Mesothelial cell of epicardium (in vitro differentiated cells): ENCODE data around the gene RBBP8. TPM values are rescaled to one million over a fixed set of nuclear protein-coding genes. Genes with fewer than 3 reads are reported as not detected.

Source experiments
- DNase-seq, 2 experiments: peaks; one replicate each; pipeline ENCODE4 v3.0.0; 2021; ENCODE audit warnings: low spot score in 2 of 2; ENCODE audit not compliant: unreplicated experiment in 2 of 2
- H3K27ac Mint-ChIP-seq: 2 replicates; pipeline ENCODE4 v1.8.0; 2021; ENCODE audit warnings: mixed read lengths
- H3K27me3 Mint-ChIP-seq: 2 replicates; pipeline ENCODE4 v1.8.0; 2021; ENCODE audit warnings: low read depth, mixed read lengths
- H3K36me3 Mint-ChIP-seq: 2 replicates; pipeline ENCODE4 v1.8.0; 2021; ENCODE audit warnings: mixed read lengths
- H3K4me1 Mint-ChIP-seq: 2 replicates; pipeline ENCODE4 v1.8.0; 2021; ENCODE audit warnings: mixed read lengths
- H3K4me3 Mint-ChIP-seq: 2 replicates; pipeline ENCODE4 v1.8.0; 2021; ENCODE audit warnings: mild to moderate bottlenecking, moderate library complexity, mixed read lengths
- H3K9me3 Mint-ChIP-seq: 2 replicates; pipeline ENCODE4 v1.8.0; 2021; ENCODE audit warnings: mixed read lengths
- CTCF ChIP-seq: fragments of 200-600 bp; sonication (generic); IDR thresholded peaks from one replicate; pipeline ENCODE4 v1.5.0; 2021; ENCODE audit warnings: antibody characterized with exemption; ENCODE audit not compliant: unreplicated experiment
- total RNA-seq: library from RNA; stranded (reverse); gene quantifications from 3 replicates; pipeline ENCODE4 v1.2.1, GENCODE V29; 2021

RBBP8 gene
- total RNA-seq, 1 donor from 2014 or later = 29.8 TPM

GRCh38 chr18:22932885-22933205 is 283 bp upstream of the RBBP8 start:
- H3K9me3 Mint-ChIP-seq = no peaks in the 10 kb centered on the region
- TF ChIP-seq CTCF = no peak
- H3K36me3 Mint-ChIP-seq = no peaks in the 10 kb centered on the region
- peaks cover 22% of the 10 kb centered on the region for H3K4me1 Mint-ChIP-seq
- peak overlapping the region; percentile 83 for H3K27ac Mint-ChIP-seq
- peak overlapping the region; percentile 70 for H3K4me3 Mint-ChIP-seq
- H3K27me3 Mint-ChIP-seq = no peaks in the 10 kb centered on the region
- no peak for DNase-seq

- DNase-seq = no peak
- Mint-ChIP-seq H3K27ac (peak overlapping the region; percentile 97), H3K27me3 (no peaks in the 10 kb centered on the region), H3K9me3 (no peaks in the 10 kb centered on the region), H3K4me1 (peaks cover 20% of the 10 kb centered on the region), H3K4me3 (peak overlapping the region; percentile 70), H3K36me3 (peaks cover 6% of the 10 kb centered on the region)
- no peak for TF ChIP-seq CTCF
Observed at GRCh38 chr18:22933966-22934423, 867 bp downstream of the RBBP8 start.

GRCh38 chr18:22934789-22935188 is 1.7 kb downstream of the RBBP8 start:
- no peak for TF ChIP-seq CTCF
- Mint-ChIP-seq H3K9me3 (no peaks in the 10 kb centered on the region), H3K27me3 (no peaks in the 10 kb centered on the region), H3K27ac (no peak overlapping the region), H3K4me3 (peak overlapping the region; percentile 20), H3K4me1 (peaks cover 16% of the 10 kb centered on the region), H3K36me3 (peaks cover 10% of the 10 kb centered on the region)
- no peak for DNase-seq

- Mint-ChIP-seq H3K4me1 (peaks cover 14% of the 10 kb centered on the region), H3K27ac (no peak overlapping the region), H3K36me3 (peaks cover 13% of the 10 kb centered on the region), H3K4me3 (no peak overlapping the region), H3K27me3 (no peaks in the 10 kb centered on the region), H3K9me3 (no peaks in the 10 kb centered on the region)
- no peak for DNase-seq
- no peak for TF ChIP-seq CTCF
Observed at GRCh38 chr18:22935431-22935830, 2.3 kb downstream of the RBBP8 start.

GRCh38 chr18:22936515-22936914 is 3.4 kb downstream of the RBBP8 start:
- Mint-ChIP-seq H3K4me3 (no peak overlapping the region), H3K9me3 (no peaks in the 10 kb centered on the region), H3K4me1 (peaks cover 14% of the 10 kb centered on the region), H3K36me3 (peaks cover 13% of the 10 kb centered on the region), H3K27me3 (no peaks in the 10 kb centered on the region), H3K27ac (no peak overlapping the region)
- DNase-seq = no peak
- no peak for TF ChIP-seq CTCF

GRCh38 chr18:22939649-22940048 is 6.5 kb downstream of the RBBP8 start:
- Mint-ChIP-seq H3K4me1 (no peaks in the 10 kb centered on the region), H3K27me3 (no peaks in the 10 kb centered on the region), H3K4me3 (no peak overlapping the region), H3K36me3 (peaks cover 13% of the 10 kb centered on the region), H3K27ac (no peak overlapping the region), H3K9me3 (no peaks in the 10 kb centered on the region)
- no peak for DNase-seq
- no peak for TF ChIP-seq CTCF
